ENCODE data around the gene DISC1.
A peak's percentile ranks its signal among the peaks of the same experiment; 100 is the strongest.

The DISC1 gene

GRCh38 chr1:231865331-231865730 lies 238.7 kb downstream of the DISC1 start:
- Mint-ChIP-seq H3K36me3 (ENCODE audit: low read depth) (no peaks in the 10 kb centered on the region), H3K4me1 (ENCODE audit: low read depth) (peaks cover 42% of the 10 kb centered on the region), H3K9me3 (no peaks in the 10 kb centered on the region), H3K27me3 (no peaks in the 10 kb centered on the region), H3K27ac (peak overlapping the region; percentile 57), H3K4me3 (no peak overlapping the region)
- intact Hi-C loops (cut with micrococcal nuclease): loop anchor here (5.0 to 10.0 kb wide), 4 partner anchors 107 to 1379 kb away; no protein-coding TSS in a partner anchor

- Mint-ChIP-seq H3K9me3 (no peaks in the 10 kb centered on the region), H3K27ac (peak overlapping the region; percentile 71), H3K36me3 (ENCODE audit: low read depth) (no peaks in the 10 kb centered on the region), H3K27me3 (no peaks in the 10 kb centered on the region), H3K4me1 (ENCODE audit: low read depth) (peaks cover 42% of the 10 kb centered on the region), H3K4me3 (no peak overlapping the region)
- intact Hi-C loops (cut with micrococcal nuclease): loop anchor here (5.0 to 10.0 kb wide), 4 partner anchors 106 to 1378 kb away; no protein-coding TSS in a partner anchor
Observed at GRCh38 chr1:231866392-231867331, 240.1 kb downstream of the DISC1 start.

GRCh38 chr1:231867607-231868006 lies 241.0 kb downstream of the DISC1 start:
- Mint-ChIP-seq H3K27ac (peak overlapping the region; percentile 78), H3K27me3 (no peaks in the 10 kb centered on the region), H3K4me3 (no peak overlapping the region), H3K9me3 (no peaks in the 10 kb centered on the region), H3K4me1 (ENCODE audit: low read depth) (peaks cover 42% of the 10 kb centered on the region), H3K36me3 (ENCODE audit: low read depth) (peaks cover 6% of the 10 kb centered on the region)
- intact Hi-C loops (cut with micrococcal nuclease): loop anchor here (5.0 to 10.0 kb wide), 4 partner anchors 105 to 1377 kb away; no protein-coding TSS in a partner anchor

- H3K9me3 Mint-ChIP-seq: no peaks in the 10 kb centered on the region
- H3K4me3 Mint-ChIP-seq: no peak overlapping the region
- H3K4me1 Mint-ChIP-seq (ENCODE audit: low read depth): peaks cover 42% of the 10 kb centered on the region
- intact Hi-C loops (cut with micrococcal nuclease): loop anchor here (5.0 to 10.0 kb wide), 4 partner anchors 103 to 1375 kb away; no protein-coding TSS in a partner anchor
- peak overlapping the region; percentile 78 for H3K27ac Mint-ChIP-seq
- peaks cover 18% of the 10 kb centered on the region for H3K36me3 Mint-ChIP-seq (ENCODE audit: low read depth)
- H3K27me3 Mint-ChIP-seq: no peaks in the 10 kb centered on the region
Observed at GRCh38 chr1:231869364-231869763, 242.8 kb downstream of the DISC1 start.

GRCh38 chr1:231871471-231871870 lies 244.9 kb downstream of the DISC1 start:
- Mint-ChIP-seq H3K4me1 (ENCODE audit: low read depth) (peaks cover 28% of the 10 kb centered on the region), H3K27ac (no peak overlapping the region), H3K27me3 (no peaks in the 10 kb centered on the region), H3K36me3 (ENCODE audit: low read depth) (peaks cover 39% of the 10 kb centered on the region), H3K4me3 (no peak overlapping the region), H3K9me3 (peaks cover 14% of the 10 kb centered on the region)
- intact Hi-C loops (cut with micrococcal nuclease): no loop called here

GRCh38 chr1:231871878-231872277 lies 245.3 kb downstream of the DISC1 start:
- Mint-ChIP-seq H3K9me3 (peaks cover 15% of the 10 kb centered on the region), H3K36me3 (ENCODE audit: low read depth) (peaks cover 42% of the 10 kb centered on the region), H3K27ac (peak overlapping the region; percentile 28), H3K4me1 (ENCODE audit: low read depth) (peaks cover 28% of the 10 kb centered on the region), H3K27me3 (no peaks in the 10 kb centered on the region), H3K4me3 (no peak overlapping the region)
- intact Hi-C loops (cut with micrococcal nuclease): no loop called here

GRCh38 chr1:231872461-231872910 lies 245.9 kb downstream of the DISC1 start:
- intact Hi-C loops (cut with micrococcal nuclease): no loop called here
- peak overlapping the region; percentile 28 for H3K27ac Mint-ChIP-seq
- H3K4me1 Mint-ChIP-seq (ENCODE audit: low read depth): peaks cover 27% of the 10 kb centered on the region
- H3K4me3 Mint-ChIP-seq: no peak overlapping the region
- peaks cover 42% of the 10 kb centered on the region for H3K36me3 Mint-ChIP-seq (ENCODE audit: low read depth)
- H3K27me3 Mint-ChIP-seq: no peaks in the 10 kb centered on the region
- H3K9me3 Mint-ChIP-seq: peaks cover 15% of the 10 kb centered on the region

GRCh38 chr1:231878737-231879136 lies 252.1 kb downstream of the DISC1 start:
- Mint-ChIP-seq H3K27me3 (no peaks in the 10 kb centered on the region), H3K36me3 (ENCODE audit: low read depth) (peaks cover 41% of the 10 kb centered on the region), H3K4me3 (no peak overlapping the region), H3K27ac (no peak overlapping the region), H3K9me3 (peaks cover 15% of the 10 kb centered on the region), H3K4me1 (ENCODE audit: low read depth) (no peaks in the 10 kb centered on the region)
- intact Hi-C loops (cut with micrococcal nuclease): no loop called here

- Mint-ChIP-seq H3K4me3 (no peak overlapping the region), H3K27ac (no peak overlapping the region), H3K9me3 (peaks cover 15% of the 10 kb centered on the region), H3K4me1 (ENCODE audit: low read depth) (no peaks in the 10 kb centered on the region), H3K27me3 (no peaks in the 10 kb centered on the region), H3K36me3 (ENCODE audit: low read depth) (peaks cover 39% of the 10 kb centered on the region)
- intact Hi-C loops (cut with micrococcal nuclease): no loop called here
Observed at GRCh38 chr1:231879296-231879695, 252.7 kb downstream of the DISC1 start.

GRCh38 chr1:231882333-231882732 lies 255.7 kb downstream of the DISC1 start:
- H3K27ac Mint-ChIP-seq: no peak overlapping the region
- intact Hi-C loops (cut with micrococcal nuclease): no loop called here
- no peaks in the 10 kb centered on the region for H3K27me3 Mint-ChIP-seq
- peaks cover 24% of the 10 kb centered on the region for H3K36me3 Mint-ChIP-seq (ENCODE audit: low read depth)
- no peak overlapping the region for H3K4me3 Mint-ChIP-seq
- H3K4me1 Mint-ChIP-seq (ENCODE audit: low read depth): no peaks in the 10 kb centered on the region
- H3K9me3 Mint-ChIP-seq: no peaks in the 10 kb centered on the region

GRCh38 chr1:231882790-231883189 lies 256.2 kb downstream of the DISC1 start:
- H3K9me3 Mint-ChIP-seq: no peaks in the 10 kb centered on the region
- H3K27ac Mint-ChIP-seq: no peak overlapping the region
- H3K27me3 Mint-ChIP-seq: no peaks in the 10 kb centered on the region
- intact Hi-C loops (cut with micrococcal nuclease): no loop called here
- no peaks in the 10 kb centered on the region for H3K4me1 Mint-ChIP-seq (ENCODE audit: low read depth)
- H3K4me3 Mint-ChIP-seq: no peak overlapping the region
- peaks cover 24% of the 10 kb centered on the region for H3K36me3 Mint-ChIP-seq (ENCODE audit: low read depth)

- no peak overlapping the region for H3K27ac Mint-ChIP-seq
- intact Hi-C loops (cut with micrococcal nuclease): no loop called here
- no peaks in the 10 kb centered on the region for H3K27me3 Mint-ChIP-seq
- no peak overlapping the region for H3K4me3 Mint-ChIP-seq
- no peaks in the 10 kb centered on the region for H3K4me1 Mint-ChIP-seq (ENCODE audit: low read depth)
- peaks cover 30% of the 10 kb centered on the region for H3K36me3 Mint-ChIP-seq (ENCODE audit: low read depth)
- no peaks in the 10 kb centered on the region for H3K9me3 Mint-ChIP-seq
Observed at GRCh38 chr1:231883382-231883781, 256.8 kb downstream of the DISC1 start.

GRCh38 chr1:231885209-231885854 lies 258.7 kb downstream of the DISC1 start:
- H3K4me1 Mint-ChIP-seq (ENCODE audit: low read depth): no peaks in the 10 kb centered on the region
- H3K27me3 Mint-ChIP-seq: no peaks in the 10 kb centered on the region
- intact Hi-C loops (cut with micrococcal nuclease): no loop called here
- H3K4me3 Mint-ChIP-seq: no peak overlapping the region
- H3K9me3 Mint-ChIP-seq: no peaks in the 10 kb centered on the region
- H3K27ac Mint-ChIP-seq: no peak overlapping the region
- H3K36me3 Mint-ChIP-seq (ENCODE audit: low read depth): peaks cover 28% of the 10 kb centered on the region

GRCh38 chr1:231887166-231887565 lies 260.6 kb downstream of the DISC1 start:
- no peak overlapping the region for H3K27ac Mint-ChIP-seq
- no peaks in the 10 kb centered on the region for H3K4me1 Mint-ChIP-seq (ENCODE audit: low read depth)
- H3K36me3 Mint-ChIP-seq (ENCODE audit: low read depth): peaks cover 16% of the 10 kb centered on the region
- intact Hi-C loops (cut with micrococcal nuclease): no loop called here
- H3K4me3 Mint-ChIP-seq: no peak overlapping the region
- H3K27me3 Mint-ChIP-seq: no peaks in the 10 kb centered on the region
- H3K9me3 Mint-ChIP-seq: no peaks in the 10 kb centered on the region
